ENCODE measurements around the gene HBE1. TPM values are rescaled to one million over a fixed set of nuclear protein-coding genes. Genes with fewer than 3 reads are reported as not detected.

HBE1 gene
- total RNA-seq, 6 experiments from 2014 or later, result not detected

DNA sequence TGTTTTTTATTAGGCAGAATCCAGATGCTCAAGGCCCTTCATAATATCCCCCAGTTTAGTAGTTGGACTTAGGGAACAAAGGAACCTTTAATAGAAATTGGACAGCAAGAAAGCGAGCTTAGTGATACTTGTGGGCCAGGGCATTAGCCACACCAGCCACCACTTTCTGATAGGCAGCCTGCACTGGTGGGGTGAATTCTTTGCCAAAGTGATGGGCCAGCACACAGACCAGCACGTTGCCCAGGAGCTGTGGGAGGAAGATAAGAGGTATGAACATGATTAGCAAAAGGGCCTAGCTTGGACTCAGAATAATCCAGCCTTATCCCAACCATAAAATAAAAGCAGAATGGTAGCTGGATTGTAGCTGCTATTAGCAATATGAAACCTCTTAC is 44.3 kb downstream of the HBE1 start:
- no peak overlapping the region for H3K4me3 ChIP-seq
- intact Hi-C loops (cut with DNase I), result no loop called here
- 49% methylated on average over 2 of the region's 2 CpGs for WGBS (ENCODE audit: insufficient coverage, low coverage, low lambda C conversion rate, missing lambda C conversion rate)
- no peak overlapping the region for H3K27ac ChIP-seq
- peak in 1 of 4 donors; percentile 77 for ATAC-seq
- H3K9me3 ChIP-seq, result no peaks in the 10 kb centered on the region
- H3K4me1 ChIP-seq, result no peaks in the 10 kb centered on the region
- TF ChIP-seq, protein P1, sequence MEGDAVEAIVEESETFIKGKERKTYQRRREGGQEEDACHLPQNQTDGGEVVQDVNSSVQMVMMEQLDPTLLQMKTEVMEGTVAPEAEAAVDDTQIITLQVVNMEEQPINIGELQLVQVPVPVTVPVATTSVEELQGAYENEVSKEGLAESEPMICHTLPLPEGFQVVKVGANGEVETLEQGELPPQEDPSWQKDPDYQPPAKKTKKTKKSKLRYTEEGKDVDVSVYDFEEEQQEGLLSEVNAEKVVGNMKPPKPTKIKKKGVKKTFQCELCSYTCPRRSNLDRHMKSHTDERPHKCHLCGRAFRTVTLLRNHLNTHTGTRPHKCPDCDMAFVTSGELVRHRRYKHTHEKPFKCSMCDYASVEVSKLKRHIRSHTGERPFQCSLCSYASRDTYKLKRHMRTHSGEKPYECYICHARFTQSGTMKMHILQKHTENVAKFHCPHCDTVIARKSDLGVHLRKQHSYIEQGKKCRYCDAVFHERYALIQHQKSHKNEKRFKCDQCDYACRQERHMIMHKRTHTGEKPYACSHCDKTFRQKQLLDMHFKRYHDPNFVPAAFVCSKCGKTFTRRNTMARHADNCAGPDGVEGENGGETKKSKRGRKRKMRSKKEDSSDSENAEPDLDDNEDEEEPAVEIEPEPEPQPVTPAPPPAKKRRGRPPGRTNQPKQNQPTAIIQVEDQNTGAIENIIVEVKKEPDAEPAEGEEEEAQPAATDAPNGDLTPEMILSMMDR (IDR thresholded peaks at IDR 0.05), result no peak
- no peak for TF ChIP-seq POLR2A (IDR thresholded peaks at IDR 0.05)
- no peaks in the 10 kb centered on the region for H3K27me3 ChIP-seq
- H3K36me3 ChIP-seq, result no peaks in the 10 kb centered on the region
- DNase-seq, result no peak

DNA sequence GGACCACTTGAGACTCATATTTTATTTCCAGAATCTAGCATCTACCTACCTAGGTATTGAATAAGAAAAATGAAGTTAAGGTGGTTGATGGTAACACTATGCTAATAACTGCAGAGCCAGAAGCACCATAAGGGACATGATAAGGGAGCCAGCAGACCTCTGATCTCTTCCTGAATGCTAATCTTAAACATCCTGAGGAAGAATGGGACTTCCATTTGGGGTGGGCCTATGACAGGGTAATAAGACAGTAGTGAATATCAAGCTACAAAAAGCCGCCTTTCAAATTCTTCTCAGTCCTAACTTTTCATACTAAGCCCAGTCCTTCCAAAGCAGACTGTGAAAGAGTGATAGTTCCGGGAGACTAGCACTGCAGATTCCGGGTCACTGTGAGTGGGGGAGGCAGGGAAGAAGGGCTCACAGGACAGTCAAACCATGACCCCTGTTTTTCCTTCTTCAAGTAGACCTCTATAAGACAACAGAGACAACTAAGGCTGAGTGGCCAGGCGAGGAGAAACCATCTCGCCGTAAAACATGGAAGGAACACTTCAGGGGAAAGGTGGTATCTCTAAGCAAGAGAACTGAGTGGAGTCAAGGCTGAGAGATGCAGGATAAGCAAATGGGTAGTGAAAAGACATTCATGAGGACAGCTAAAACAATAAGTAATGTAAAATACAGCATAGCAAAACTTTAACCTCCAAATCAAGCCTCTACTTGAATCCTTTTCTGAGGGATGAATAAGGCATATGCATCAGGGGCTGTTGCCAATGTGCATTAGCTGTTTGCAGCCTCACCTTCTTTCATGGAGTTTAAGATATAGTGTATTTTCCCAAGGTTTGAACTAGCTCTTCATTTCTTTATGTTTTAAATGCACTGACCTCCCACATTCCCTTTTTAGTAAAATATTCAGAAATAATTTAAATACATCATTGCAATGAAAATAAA is 44.9 kb downstream of the HBE1 start:
- H3K4me3 ChIP-seq, result no peak overlapping the region
- DNase-seq, result no peak
- 47% methylated on average over 6 of the region's 6 CpGs for WGBS (ENCODE audit: insufficient coverage, low coverage, low lambda C conversion rate, missing lambda C conversion rate)

DNA sequence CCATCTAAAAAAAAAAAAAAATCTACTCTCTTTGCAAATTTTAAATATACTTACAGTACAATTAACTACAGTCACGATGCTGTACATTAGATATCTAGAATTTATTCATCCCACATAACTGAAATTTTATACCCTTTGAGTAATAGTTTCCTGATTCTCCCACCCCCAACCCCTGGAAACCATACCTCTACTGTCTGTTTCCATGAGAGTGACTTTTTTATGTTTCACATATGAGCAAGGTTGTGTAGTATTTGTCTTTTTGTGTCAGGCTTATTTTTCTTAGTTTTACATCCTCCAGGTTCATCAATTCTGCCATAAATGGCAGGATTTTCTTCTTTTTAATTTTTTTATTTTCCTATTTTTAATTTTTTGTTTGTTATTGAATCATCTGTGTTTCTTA is 46.1 kb downstream of the HBE1 start:
- intact Hi-C loops (cut with DNase I), result no loop called here
- no peak for ATAC-seq
- no peaks in the 10 kb centered on the region for H3K9me3 ChIP-seq
- no peak overlapping the region for H3K4me3 ChIP-seq
- H3K36me3 ChIP-seq, result no peaks in the 10 kb centered on the region
- H3K27me3 ChIP-seq, result no peaks in the 10 kb centered on the region
- DNase-seq, result no peak
- no peak for TF ChIP-seq POLR2A (IDR thresholded peaks at IDR 0.05)
- TF ChIP-seq, protein P1 (IDR thresholded peaks at IDR 0.05), result no peak
- H3K4me1 ChIP-seq, result no peaks in the 10 kb centered on the region
- WGBS (ENCODE audit: insufficient coverage, low coverage, low lambda C conversion rate, missing lambda C conversion rate), result 29% methylated on average over 1 of the region's 1 CpG
- no peak overlapping the region for H3K27ac ChIP-seq

More for the DNA sequence above, 44.9 kb downstream of the HBE1 start:
- Histone ChIP-seq H3K27ac (no peak overlapping the region), H3K27me3 (no peaks in the 10 kb centered on the region), H3K36me3 (no peaks in the 10 kb centered on the region), H3K9me3 (no peaks in the 10 kb centered on the region), H3K4me1 (no peaks in the 10 kb centered on the region)
- intact Hi-C loops (cut with DNase I), result no loop called here
- no peak for TF ChIP-seq POLR2A (IDR thresholded peaks at IDR 0.05)
- TF ChIP-seq, protein P1 (IDR thresholded peaks at IDR 0.05), result no peak
- peak in 1 of 4 donors; percentile 87 for ATAC-seq

DNA sequence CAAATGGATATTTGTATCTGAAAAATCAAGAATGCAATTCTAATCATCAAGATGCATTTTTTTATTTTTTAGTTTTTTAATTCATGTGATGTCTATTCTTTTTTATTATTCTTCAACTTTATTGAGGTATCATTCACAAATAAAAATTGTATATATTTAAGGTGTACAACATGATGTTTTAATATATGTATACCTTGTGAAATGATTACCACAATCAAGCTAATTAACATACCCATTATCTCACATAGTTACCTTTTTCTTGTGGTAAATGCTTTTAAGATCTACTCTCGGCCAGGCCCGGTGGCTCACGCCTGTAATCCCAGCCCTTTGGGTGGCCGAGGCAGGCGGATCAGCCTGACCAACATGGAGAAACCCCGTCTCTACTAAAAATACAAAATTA is 46.6 kb downstream of the HBE1 start:
- ATAC-seq, result no peak
- intact Hi-C loops (cut with DNase I), result no loop called here
- no peaks in the 10 kb centered on the region for H3K36me3 ChIP-seq
- TF ChIP-seq, protein P1 (IDR thresholded peaks at IDR 0.05), result no peak
- no peak for TF ChIP-seq POLR2A (IDR thresholded peaks at IDR 0.05)
- WGBS (ENCODE audit: insufficient coverage, low coverage, low lambda C conversion rate, missing lambda C conversion rate), result 54% methylated on average over 6 of the region's 6 CpGs
- H3K4me1 ChIP-seq, result no peaks in the 10 kb centered on the region
- no peaks in the 10 kb centered on the region for H3K27me3 ChIP-seq
- H3K9me3 ChIP-seq, result no peaks in the 10 kb centered on the region
- no peak overlapping the region for H3K27ac ChIP-seq
- H3K4me3 ChIP-seq, result no peak overlapping the region
- DNase-seq, result no peak

Other genes starting within 250 kb of the HBE1 start
- not detected for gene OR52J3, start 223.4 kb downstream of the HBE1 start, total RNA-seq
- gene OR52E2, start 210.3 kb downstream of the HBE1 start, total RNA-seq, result not detected
- not detected for gene OR52E1, start 200.4 kb downstream of the HBE1 start, total RNA-seq
- not detected for gene OR52A5, start 131.6 kb downstream of the HBE1 start, total RNA-seq
- under 1 TPM in 1 of 6 experiments, not detected in 5; 0.04 TPM for gene OR52A1, start 115.2 kb downstream of the HBE1 start, total RNA-seq
- not detected for gene OR51V1, start 69.3 kb downstream of the HBE1 start, total RNA-seq
- gene HBB, start 42.9 kb downstream of the HBE1 start, total RNA-seq, result 1,000 to 10,000 TPM in 1 of 6 experiments, 100 to 1,000 TPM in 2, 10 to 100 TPM in 3; 25.1 to 1,416 (median 146) TPM
- 10 to 100 TPM in 1 of 6 experiments, 1 to 10 TPM in 2, not detected in 3; 4.1 to 29.5 (median 9.7) TPM for gene HBD, start 35.5 kb downstream of the HBE1 start, total RNA-seq
- not detected for gene HBG1, start 20.1 kb downstream of the HBE1 start, total RNA-seq
- gene HBG2, start 15.2 kb downstream of the HBE1 start, total RNA-seq, result not detected
- not detected for gene OR51B4, start 32.0 kb upstream of the HBE1 start, total RNA-seq
- gene OR51B2, start 54.4 kb upstream of the HBE1 start, total RNA-seq, result not detected
- under 1 TPM in 3 of 6 experiments, not detected in 3; 0.17 to 0.42 (median 0.28) TPM for gene OR51B5, start 73.6 kb upstream of the HBE1 start, total RNA-seq
- not detected for gene OR51B6, start 81.6 kb upstream of the HBE1 start, total RNA-seq
- gene OR51M1, start 113.9 kb upstream of the HBE1 start, total RNA-seq, result not detected
- gene OR51Q1, start 152.2 kb upstream of the HBE1 start, total RNA-seq, result not detected
- gene OR51I1, start 171.6 kb upstream of the HBE1 start, total RNA-seq, result not detected
- gene OR51I2, start 179.4 kb upstream of the HBE1 start, total RNA-seq, result not detected
- not detected for gene OR52D1, start 218.7 kb upstream of the HBE1 start, total RNA-seq
- under 1 TPM in 1 of 6 experiments, not detected in 5; 0.12 TPM for gene UBQLN3, start 240.0 kb upstream of the HBE1 start, total RNA-seq
- under 1 TPM in 4 of 6 experiments, not detected in 2; 0.11 to 0.32 (median 0.21) TPM for gene UBQLNL, start 246.8 kb upstream of the HBE1 start, total RNA-seq

All from right lobe of liver (tissue), 6 donors.